GM18526 (cell line): ENCODE measurements around the gene CCDC91.

Experiments used
- POLR2A ChIP-seq: IDR thresholded peaks from 3 replicates; pipeline ENCODE4 v1.6.1; 2011; ENCODE audit not compliant: insufficient read length; ENCODE audit errors: extremely low read depth

The CCDC91 gene

DNA sequence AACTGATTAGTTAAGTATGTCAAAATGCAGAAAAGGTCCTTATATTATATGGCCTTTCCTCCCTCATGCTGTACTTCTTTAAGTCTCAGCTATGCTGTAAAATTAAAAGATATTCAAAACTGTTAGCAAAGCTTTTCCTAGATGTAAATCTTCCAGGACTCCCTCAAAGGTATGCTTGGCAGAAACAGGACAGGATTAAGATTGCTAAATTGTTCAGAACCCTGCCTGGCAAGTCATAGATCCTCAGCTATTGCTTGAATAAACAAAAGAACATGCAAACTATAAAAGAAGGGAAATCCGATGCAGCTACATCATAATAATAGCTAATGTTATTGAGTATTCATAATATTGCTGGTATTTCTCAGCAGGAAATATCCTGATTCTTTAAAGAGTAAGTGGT, 322.6 kb downstream of the CCDC91 start:
- TF ChIP-seq POLR2A, result no peak

DNA sequence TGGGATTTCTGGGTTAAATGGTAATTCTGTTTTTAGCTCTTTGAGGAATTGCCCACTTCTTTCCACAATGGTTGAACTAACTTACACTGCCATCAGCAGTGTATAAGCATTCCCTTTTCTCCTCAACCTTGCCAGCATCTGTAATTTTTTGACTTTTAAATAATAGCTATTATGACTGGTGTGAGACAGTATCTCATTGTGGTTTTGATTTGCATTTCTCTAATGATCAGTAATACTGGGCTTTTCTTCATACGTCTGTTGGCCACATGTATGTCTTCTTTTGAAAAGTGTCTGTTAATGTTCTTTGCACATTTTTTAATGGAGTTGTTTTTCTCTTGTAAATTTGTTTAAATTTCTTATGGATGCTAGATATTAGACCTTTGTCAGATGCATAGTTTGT, 323.7 kb downstream of the CCDC91 start:
- no peak for TF ChIP-seq POLR2A

DNA sequence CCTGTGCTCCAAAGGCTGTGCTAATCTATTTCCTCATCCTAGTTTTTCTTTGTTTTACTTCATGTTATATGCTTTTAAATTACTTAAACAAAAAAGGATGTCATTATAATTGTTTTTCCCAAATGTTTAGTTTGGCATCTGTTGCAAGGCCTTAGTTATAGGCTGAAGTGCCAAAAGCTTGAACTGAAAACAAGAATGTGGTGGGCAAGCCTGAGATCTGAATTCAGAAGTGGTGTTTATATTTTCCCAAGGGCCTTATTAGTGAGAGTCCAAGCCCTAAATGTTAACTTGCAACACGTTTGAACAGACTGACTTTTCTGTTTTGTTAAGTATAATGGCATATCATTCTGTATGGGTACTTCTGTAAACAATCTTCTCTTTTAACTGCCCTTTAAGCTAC, 326.8 kb downstream of the CCDC91 start:
- TF ChIP-seq POLR2A, result no peak

DNA sequence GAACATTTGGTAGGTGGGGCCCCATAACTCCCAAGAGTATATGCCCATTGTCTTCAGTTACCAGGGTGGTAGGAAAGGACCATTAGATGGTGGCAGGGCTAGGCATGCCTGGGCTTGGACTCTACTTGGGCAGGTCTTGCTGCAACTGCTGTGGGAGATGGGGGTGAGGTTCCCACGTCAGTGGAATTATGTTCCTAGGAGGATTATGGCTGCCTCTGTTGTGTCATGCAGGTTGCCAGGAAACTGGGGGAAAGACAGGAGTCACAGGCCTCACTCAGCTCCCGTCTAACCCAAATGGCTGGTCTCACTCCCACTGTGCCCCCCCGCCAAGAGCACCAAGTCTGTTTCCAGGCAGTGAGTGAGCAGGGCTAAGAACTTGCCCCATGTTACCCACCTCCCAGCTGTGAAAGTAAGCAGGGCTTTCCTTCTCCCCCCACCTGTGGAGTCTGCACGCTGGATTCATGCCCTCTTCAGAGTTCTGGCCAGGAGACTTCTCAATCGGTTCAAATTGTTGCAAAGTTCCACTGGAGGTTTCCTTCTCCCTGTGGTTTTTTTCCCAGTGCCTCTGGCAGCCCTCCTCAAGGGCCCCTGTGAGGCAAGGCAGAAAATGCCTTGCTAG, 337.5 kb downstream of the CCDC91 start:
- no peak for TF ChIP-seq POLR2A

DNA sequence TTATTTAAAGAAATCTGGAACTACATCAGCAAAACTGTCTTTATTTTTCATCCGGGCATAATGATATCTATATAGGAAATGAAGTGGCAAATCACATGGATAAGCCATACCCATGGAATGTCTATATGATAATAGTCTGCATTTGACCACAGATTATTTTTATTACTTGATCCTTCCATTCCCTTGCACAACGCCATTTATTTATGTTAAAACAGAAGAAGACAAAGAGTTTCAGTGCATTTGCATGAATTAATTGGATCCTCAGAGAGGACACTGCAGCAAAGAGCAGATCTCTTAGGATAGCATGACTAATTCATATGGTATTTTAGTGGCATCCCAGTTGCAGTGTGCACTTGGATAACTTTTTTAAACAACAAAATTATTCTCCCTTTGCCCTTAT, 345.0 kb downstream of the CCDC91 start:
- no peak for TF ChIP-seq POLR2A

DNA sequence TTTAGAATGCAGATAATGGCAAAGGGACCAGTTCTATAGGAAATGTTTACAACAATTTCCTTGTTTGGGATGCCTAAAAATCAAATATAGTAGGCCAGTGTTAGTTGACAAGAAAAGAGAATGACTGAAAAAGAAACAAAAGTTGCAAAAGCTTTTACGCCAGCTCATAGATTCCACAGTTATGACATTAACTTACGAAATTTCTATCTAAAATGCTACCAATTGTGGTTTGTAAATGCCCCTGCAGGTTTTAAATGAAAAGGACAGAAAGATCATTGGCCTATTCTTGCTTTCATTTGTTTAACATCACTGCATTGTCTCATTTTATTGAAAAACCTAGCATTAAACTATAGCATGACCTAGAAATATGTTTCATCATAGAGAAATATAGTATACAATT, 345.8 kb downstream of the CCDC91 start:
- TF ChIP-seq POLR2A, result no peak

DNA sequence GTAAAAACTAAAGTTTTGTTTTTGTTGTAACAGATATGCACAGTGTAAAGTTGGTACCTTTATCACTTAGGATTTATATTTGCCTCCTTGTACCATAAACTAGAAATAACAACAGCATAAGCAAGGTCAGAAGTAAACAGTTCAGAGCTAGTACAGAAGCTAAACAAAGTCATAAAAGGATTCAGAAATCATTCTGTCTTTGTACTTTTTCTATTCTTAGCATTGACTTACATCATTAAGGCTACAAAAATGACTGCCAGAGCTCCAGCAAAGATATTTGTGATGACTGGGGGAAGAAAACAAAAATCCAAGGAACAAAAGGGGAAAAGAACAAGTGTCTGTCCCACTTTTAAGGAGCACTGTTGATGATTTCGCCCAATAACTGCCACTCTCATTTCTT, 347.2 kb downstream of the CCDC91 start:
- no peak for TF ChIP-seq POLR2A

DNA sequence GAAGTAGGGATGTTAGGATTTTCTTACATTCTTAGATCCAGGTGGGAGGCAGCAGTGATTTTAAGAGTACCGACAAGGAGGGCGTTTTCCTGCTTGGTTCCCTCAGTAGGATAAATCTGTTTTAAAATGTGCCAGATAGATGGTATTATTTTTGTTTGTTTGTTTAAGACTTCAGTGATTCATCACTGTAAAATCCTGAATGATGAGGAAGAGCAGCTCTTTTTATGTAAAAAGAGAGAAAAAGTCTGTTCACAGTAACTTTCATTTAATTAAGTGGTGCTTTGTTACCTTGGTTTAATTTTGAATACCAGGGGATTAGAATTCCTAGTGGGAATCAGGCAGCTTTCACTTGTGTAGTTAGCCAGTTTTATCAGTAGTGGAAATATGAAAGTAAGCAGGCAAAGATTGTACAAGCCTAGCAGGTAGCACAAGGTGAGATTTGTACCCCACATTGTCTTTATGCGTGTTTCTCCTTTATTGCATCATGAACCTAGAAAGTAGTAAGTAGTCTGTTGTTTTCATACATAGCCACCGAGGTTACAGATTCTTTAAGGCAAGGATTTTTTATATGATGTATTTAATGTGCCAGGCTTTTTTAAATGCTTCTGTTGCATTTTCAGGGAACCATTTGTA, 349.6 kb downstream of the CCDC91 start:
- no peak for TF ChIP-seq POLR2A

DNA sequence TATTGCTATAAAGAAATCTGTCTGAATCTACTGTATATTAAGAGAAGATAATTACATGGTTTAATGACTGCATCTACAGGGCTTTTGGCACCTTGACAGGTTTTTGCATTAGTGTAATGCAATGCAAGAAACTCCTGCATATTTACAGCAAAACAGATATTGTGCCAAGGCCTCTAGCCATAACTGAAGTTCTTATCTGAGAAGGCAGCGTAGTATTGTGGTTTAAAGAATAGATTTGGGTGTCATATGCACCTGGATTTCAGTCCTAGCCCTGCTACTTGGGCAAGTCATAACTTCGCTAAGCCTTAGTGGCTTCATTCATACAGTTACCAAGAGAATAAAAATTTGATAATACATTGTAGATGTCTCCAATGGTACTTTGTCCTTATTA, 350.1 kb downstream of the CCDC91 start:
- TF ChIP-seq POLR2A, result no peak

DNA sequence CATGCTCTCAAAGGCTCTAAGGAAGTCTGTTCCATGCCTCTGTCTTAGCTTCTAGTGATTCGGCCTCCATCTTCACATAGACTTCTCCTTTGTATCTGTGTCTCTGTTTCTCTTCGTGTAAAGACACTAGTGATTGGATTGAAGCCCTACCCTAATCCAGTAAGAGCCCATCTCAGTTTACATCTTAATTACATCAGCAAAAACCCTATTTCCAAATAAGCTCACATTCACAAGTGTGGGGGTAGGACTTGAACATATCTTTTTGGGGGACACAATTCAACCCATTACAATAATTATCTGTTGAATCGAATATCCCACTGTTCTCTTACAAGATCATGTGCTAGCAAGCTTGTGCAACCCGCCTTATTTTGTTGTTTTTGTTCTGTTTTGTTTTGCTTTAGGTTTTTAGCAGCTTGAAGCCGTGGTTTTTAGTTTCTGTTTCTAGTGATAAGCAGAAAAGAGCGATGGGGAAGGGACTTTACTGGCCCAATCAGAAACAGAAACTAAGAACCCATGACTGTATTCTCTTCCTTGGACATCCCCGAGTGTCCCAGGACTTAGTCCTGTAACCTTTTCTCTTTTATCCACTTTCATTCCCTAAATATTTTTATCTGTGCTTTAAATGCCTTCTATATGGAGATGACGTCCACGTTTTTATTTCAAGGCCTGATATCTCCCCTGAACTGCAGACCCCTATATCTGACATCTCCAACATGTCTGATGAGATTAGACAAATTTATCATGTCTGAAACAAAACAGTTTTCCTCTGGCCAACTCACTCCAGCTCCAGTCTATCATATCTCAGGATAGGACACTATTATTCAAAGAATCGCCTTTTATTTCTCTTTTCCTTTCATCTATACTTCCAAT, 353.0 kb downstream of the CCDC91 start:
- no peak for TF ChIP-seq POLR2A

DNA sequence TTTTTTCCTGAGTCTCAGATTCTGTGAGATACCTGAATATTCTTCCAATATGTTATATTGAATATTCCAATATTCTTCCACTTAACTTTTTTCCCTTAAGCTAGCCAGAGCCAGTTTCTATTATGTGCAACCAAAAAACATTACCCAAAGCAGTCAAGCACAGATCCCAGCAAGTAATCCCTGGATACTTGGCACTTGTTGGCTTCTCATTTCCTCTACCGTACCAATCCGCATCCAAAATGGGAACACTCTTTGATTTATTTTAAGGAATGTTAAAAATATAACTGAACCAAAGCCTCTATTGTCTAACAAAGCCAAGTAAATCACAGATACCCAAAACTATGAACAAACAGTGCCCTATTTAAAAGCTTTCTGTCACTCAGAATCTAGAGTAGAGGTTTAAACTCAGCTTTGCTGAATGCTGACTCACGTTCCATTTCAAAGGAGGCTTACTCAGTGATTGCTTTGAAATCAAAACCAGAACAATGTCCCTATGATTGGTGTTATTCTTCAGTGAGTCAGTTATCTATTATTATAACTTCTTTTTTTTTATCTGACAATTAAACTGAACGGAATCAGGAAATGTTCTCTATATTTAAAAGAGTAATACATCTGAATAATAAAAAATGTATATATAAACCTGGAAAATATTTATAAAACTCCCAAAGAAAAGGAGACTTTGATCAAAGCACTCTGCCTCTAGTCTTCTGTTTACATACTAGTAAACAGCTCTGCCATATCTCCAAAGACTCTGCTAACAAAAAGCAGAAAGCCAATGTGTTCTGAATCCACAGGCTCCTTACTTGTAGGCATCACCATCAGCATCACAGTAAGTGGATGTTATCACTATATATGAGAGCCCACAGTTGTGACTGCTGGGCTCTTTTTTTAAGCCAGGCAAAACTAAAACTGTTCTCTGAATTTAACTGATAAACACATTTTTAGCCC, 360.8 kb downstream of the CCDC91 start:
- no peak for TF ChIP-seq POLR2A

DNA sequence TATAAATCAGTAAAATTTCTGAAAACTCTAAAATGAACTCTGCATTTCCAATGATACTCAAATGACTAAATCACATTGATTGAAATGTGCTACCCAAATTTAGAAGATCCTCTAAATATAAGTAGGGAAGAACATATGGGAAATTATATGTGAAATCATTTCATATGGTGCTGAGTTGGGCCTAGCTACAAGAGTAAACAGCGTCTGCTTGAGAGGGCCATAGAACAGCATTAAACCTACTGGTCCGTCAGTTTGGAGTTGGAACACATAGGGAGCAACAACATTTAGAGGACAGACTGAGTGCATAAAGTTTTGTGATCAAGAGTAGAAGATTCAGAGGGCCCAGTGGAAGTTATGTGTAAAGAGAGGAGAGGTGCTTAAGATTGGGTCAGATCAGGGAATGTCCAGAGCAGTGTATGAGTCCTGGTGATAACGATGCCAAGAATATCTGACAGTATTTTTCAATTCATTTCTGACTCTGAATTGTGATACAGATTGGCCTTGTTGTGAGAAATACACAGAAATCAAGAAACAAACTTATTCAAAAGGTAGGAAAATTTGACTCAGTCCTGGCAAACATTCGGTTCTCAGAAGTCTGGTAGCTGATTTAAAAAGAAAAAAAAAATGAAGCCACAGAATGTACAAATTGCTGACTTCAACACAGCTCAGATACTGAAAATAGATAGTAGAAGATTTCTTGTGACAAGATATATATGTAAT, 362.2 kb downstream of the CCDC91 start:
- no peak for TF ChIP-seq POLR2A

DNA sequence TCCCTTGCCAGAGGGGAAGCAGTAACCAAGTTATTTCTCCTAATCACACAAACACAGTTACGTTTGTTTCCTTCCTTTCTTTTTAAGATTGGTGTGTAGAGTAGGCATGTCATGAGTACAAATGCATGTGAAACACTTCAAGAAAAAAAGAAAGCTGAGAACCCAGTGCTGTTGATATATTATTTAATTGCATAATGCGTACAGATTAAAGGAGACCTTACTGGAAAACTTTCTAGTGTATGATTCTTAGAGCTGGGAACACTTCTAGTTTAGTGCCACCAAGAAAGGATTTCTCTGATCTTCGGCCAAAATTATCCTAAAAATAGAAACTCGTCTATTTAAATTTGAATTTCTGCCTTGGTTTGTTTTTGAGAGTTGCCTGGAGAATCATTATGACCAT, 365.5 kb downstream of the CCDC91 start:
- no peak for TF ChIP-seq POLR2A

DNA sequence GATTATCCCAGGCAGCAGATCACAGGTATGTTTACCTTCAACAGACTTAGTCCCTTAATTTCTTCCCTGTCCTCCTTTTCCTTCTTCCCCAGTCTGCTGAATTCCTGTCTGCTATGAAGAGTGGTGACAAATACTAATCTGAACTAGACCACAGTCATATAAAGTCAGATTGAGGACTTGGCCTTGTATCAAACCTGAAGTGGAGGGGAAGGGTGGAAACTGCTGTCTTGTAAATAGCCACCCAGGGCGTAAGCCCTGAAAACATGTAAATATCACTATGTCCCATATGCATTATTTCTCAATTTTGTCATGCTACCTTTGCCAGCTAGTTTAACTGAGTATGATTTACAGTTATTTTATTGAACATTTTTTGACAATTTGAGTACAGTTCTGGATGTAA, 368.0 kb downstream of the CCDC91 start:
- TF ChIP-seq POLR2A, result no peak

DNA sequence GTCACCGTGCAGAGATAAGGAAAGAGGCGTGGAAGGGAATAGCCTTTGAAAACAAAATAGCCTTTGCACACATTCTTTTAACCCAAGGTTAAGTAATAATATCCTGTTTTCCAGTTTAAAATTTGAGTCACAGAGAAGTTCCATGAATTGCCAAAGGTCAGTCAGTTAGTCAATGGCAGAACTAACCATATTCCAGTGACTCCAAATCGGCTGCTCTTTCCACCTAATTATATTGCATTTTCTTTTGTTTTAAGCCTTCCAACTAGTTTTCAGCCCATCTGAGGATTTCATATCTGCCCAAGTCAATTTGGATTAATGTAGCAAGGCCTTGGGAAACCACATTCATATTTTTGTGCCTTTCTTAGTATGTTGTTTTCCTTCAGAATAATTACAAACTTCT, 373.0 kb downstream of the CCDC91 start:
- no peak for TF ChIP-seq POLR2A
